ENCODE data around the gene SNRPA1.

The SNRPA1 gene

GRCh38 chr15:101325263-101326025, 30.4 kb upstream of the SNRPA1 start:
- H3K4me3 ChIP-seq (ENCODE audit: low read depth, low read length) = no peak overlapping the region
- TF ChIP-seq CTCF (IDR thresholded peaks at IDR 0.05; ENCODE audit: low read depth, low read length) = no peak
- DNase-seq (ENCODE audit: low read depth, low spot score) = no peak
- in situ Hi-C loops (cut with HindIII; ENCODE audit: low sequenced_read_pairs) = no loop called here

GRCh38 chr15:101324524-101325177, 29.6 kb upstream of the SNRPA1 start:
- TF ChIP-seq CTCF (IDR thresholded peaks at IDR 0.05; ENCODE audit: low read depth, low read length) = no peak
- no peak overlapping the region for H3K4me3 ChIP-seq (ENCODE audit: low read depth, low read length)
- in situ Hi-C loops (cut with HindIII; ENCODE audit: low sequenced_read_pairs) = no loop called here
- DNase-seq (ENCODE audit: low read depth, low spot score) = no peak

GRCh38 chr15:101323793-101324523, 28.9 kb upstream of the SNRPA1 start:
- in situ Hi-C loops (cut with HindIII; ENCODE audit: low sequenced_read_pairs) = no loop called here
- no peak overlapping the region for H3K4me3 ChIP-seq (ENCODE audit: low read depth, low read length)
- DNase-seq (ENCODE audit: low read depth, low spot score) = no peak
- no peak for TF ChIP-seq CTCF (IDR thresholded peaks at IDR 0.05; ENCODE audit: low read depth, low read length)

- no peak for TF ChIP-seq CTCF (IDR thresholded peaks at IDR 0.05; ENCODE audit: low read depth, low read length)
- in situ Hi-C loops (cut with HindIII; ENCODE audit: low sequenced_read_pairs) = no loop called here
- H3K4me3 ChIP-seq (ENCODE audit: low read depth, low read length) = no peak overlapping the region
- DNase-seq (ENCODE audit: low read depth, low spot score) = no peak
Observed at GRCh38 chr15:101322854-101323477, 27.9 kb upstream of the SNRPA1 start.

GRCh38 chr15:101322016-101322695, 27.1 kb upstream of the SNRPA1 start:
- no peak for DNase-seq (ENCODE audit: low read depth, low spot score)
- in situ Hi-C loops (cut with HindIII; ENCODE audit: low sequenced_read_pairs) = no loop called here
- H3K4me3 ChIP-seq (ENCODE audit: low read depth, low read length) = no peak overlapping the region
- TF ChIP-seq CTCF (IDR thresholded peaks at IDR 0.05; ENCODE audit: low read depth, low read length) = no peak

All from astrocyte of the spinal cord (primary cell).